Peyer's patch (tissue), 4 donors: ENCODE results near the gene PEG3.

Source experiments
- POLR2A ChIP-seq, 2 donors: fragments of 450-650 bp; IDR thresholded peaks; one replicate each; pipeline ENCODE4 v1.5.1; 2017; ENCODE audit warnings: antibody characterized with exemption in 2 of 2, mild to moderate bottlenecking in 2 of 2, moderate library complexity in 2 of 2
- TF ChIP-seq, protein P1 (sequence below), 6 experiments: fragments of 450-650 bp in 4 of 6; fragments of 200-600 bp in 2 of 6; sonication (generic) in 1 of 6; IDR thresholded peaks; one replicate each; pipeline ENCODE4 v1.5.1; 2017 to 2019; ENCODE audit warnings: antibody characterized with exemption in 6 of 6, mild to moderate bottlenecking in 3 of 6, moderate library complexity in 1 of 6

DNA sequence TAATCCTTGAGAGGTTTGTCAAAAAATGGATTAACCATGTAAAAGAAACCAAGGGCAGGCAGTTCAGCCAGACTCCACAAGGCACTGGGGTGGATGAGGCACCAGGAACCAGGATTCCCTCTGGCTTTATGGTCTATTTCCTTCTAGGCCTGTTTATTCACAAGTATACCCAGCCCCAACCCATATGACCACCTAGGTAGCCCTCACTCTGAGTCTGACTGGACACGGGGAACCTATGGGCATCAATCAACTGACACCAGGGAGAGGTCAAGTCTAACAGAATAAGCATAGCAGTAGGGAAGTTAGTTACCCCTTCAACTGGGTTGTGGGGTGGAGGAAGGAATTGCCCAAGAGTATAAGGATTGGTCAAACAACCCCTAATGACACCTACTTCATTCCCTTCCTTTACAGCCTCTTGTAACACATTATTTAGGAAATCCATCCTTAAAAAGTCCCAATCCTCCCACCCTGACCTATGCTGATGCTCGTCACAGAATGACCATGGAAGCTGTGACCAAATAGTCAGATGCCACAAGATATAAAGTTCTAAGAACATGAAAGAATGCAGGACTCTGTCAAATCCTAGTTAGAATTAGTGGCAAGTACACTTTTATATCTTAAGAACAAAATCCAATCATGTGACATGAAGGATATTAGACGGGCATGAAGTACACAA lies 31.7 kb downstream of the PEG3 start:
- no peak for TF ChIP-seq POLR2A (IDR thresholded peaks at IDR 0.05)
- TF ChIP-seq, protein P1, sequence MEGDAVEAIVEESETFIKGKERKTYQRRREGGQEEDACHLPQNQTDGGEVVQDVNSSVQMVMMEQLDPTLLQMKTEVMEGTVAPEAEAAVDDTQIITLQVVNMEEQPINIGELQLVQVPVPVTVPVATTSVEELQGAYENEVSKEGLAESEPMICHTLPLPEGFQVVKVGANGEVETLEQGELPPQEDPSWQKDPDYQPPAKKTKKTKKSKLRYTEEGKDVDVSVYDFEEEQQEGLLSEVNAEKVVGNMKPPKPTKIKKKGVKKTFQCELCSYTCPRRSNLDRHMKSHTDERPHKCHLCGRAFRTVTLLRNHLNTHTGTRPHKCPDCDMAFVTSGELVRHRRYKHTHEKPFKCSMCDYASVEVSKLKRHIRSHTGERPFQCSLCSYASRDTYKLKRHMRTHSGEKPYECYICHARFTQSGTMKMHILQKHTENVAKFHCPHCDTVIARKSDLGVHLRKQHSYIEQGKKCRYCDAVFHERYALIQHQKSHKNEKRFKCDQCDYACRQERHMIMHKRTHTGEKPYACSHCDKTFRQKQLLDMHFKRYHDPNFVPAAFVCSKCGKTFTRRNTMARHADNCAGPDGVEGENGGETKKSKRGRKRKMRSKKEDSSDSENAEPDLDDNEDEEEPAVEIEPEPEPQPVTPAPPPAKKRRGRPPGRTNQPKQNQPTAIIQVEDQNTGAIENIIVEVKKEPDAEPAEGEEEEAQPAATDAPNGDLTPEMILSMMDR (IDR thresholded peaks at IDR 0.05): no peak
